Measurements from ENCODE around the gene FLCN. TPM values are rescaled to one million over a fixed set of nuclear protein-coding genes. Genes with fewer than 3 reads are reported as not detected.

Gene FLCN
- total and polyA plus RNA-seq, 2 of the 13 experiments (the other 11 are each of a cell fraction or from before 2014, with no cell fraction given) = 16.6 to 24.9 TPM

- 0 out of 2 replicates have a peak, but pooled peaks have one; percentile 15 for TF ChIP-seq ZNF142 (CRISPR knock-in tag; IDR thresholded peaks at IDR 0.05)
- TF ChIP-seq SRSF1 (optimal IDR thresholded peaks at IDR 0.05; ENCODE audit: low read depth, low read length) = peak; percentile 77
- peak; percentile 44; the same call in 1 of the 2 replicates for TF ChIP-seq BRD4 (CRISPR knock-in tag; IDR thresholded peaks at IDR 0.05)
- peak; percentile 86 for TF ChIP-seq HDAC1 (CRISPR knock-in tag; IDR thresholded peaks at IDR 0.05)
- peak; percentile 60 for TF ChIP-seq ZBTB7B (CRISPR knock-in tag; IDR thresholded peaks at IDR 0.05)
- TF ChIP-seq ZBTB2 (CRISPR knock-in tag; IDR thresholded peaks at IDR 0.05; ENCODE audit: low read depth) = peak; percentile 76
- TF ChIP-seq ZNF430 (CRISPR knock-in tag; IDR thresholded peaks at IDR 0.05) = peak; percentile 75; the same call in 1 of the 2 replicates
- TF ChIP-seq RBM22 (optimal IDR thresholded peaks at IDR 0.05; ENCODE audit: low read length) = peak; percentile 57
- no peak for TF ChIP-seq FOXA1 (IDR thresholded peaks at IDR 0.05)
- 0 out of 2 replicates have a peak, but pooled peaks have one; percentile 6 for TF ChIP-seq FOXA1 (CRISPR knock-in tag; IDR thresholded peaks at IDR 0.05)
- peak; percentile 92 for TF ChIP-seq SP2 (CRISPR knock-in tag; IDR thresholded peaks at IDR 0.05)
- peak; percentile 50; the same call in 1 of the 2 replicates for TF ChIP-seq ZBTB44 (CRISPR knock-in tag; IDR thresholded peaks at IDR 0.05)
- 0 out of 2 replicates have a peak, but pooled peaks have one; percentile 10 for TF ChIP-seq HMG20A (CRISPR knock-in tag; IDR thresholded peaks at IDR 0.05; ENCODE audit: borderline replicate concordance)
- 0 out of 2 replicates have a peak, but pooled peaks have one; percentile 16 for TF ChIP-seq RCOR2 (CRISPR knock-in tag; IDR thresholded peaks at IDR 0.05)
- TF ChIP-seq ZZZ3 (CRISPR knock-in tag; IDR thresholded peaks at IDR 0.05; ENCODE audit: borderline replicate concordance) = no peak
- TF ChIP-seq ZNF737 (CRISPR knock-in tag; IDR thresholded peaks at IDR 0.05; ENCODE audit: borderline replicate concordance) = no peak
- no peak for TF ChIP-seq KDM4B (CRISPR knock-in tag; IDR thresholded peaks at IDR 0.05)
- 0 out of 2 replicates have a peak, but pooled peaks have one; percentile 46 for TF ChIP-seq ZNF556 (CRISPR knock-in tag; IDR thresholded peaks at IDR 0.05; ENCODE audit: borderline replicate concordance)
- peak; percentile 90 for TF ChIP-seq RFX1 (IDR thresholded peaks at IDR 0.05)
- TF ChIP-seq IKZF4 (CRISPR knock-in tag; IDR thresholded peaks at IDR 0.05; ENCODE audit: borderline replicate concordance, low read depth, not compliant biosample characterization) = peak; percentile 28
- peak; percentile 9 for TF ChIP-seq ZEB1 (IDR thresholded peaks at IDR 0.05; ENCODE audit: insufficient replicate concordance, low read depth)
Measured at GRCh38 chr17:17280613-17281549, 43.9 kb upstream of the FLCN start, which contains the start of gene COPS3 (continued).
